HG03066 (cell line): ENCODE results near the gene ROR1.

Experiments
- ATAC-seq: cut with Tn5 transposase; IDR thresholded peaks from one replicate; pipeline ENCODE4 v1.9.1; 2021; ENCODE audit warnings: low read depth; ENCODE audit not compliant: unreplicated experiment

The ROR1 gene

GRCh38 chr1:64150729-64151230, 377.0 kb downstream of the ROR1 start:
- no peak for ATAC-seq

- ATAC-seq, result no peak
These were observed 381.5 kb downstream of the ROR1 start for GRCh38 chr1:64155278-64155677.

- no peak for ATAC-seq
These were observed 387.6 kb downstream of the ROR1 start for GRCh38 chr1:64161357-64161941.

- no peak for ATAC-seq
These were observed 388.3 kb downstream of the ROR1 start for GRCh38 chr1:64162151-64162550.

GRCh38 chr1:64162804-64163203, 389.0 kb downstream of the ROR1 start:
- no peak for ATAC-seq

- ATAC-seq, result no peak
These were observed 389.6 kb downstream of the ROR1 start for GRCh38 chr1:64163431-64163830.

- ATAC-seq, result no peak
These were observed 390.2 kb downstream of the ROR1 start for GRCh38 chr1:64163970-64164369.

- ATAC-seq, result no peak
These were observed 392.8 kb downstream of the ROR1 start for GRCh38 chr1:64166629-64167028.

- no peak for ATAC-seq
These were observed 393.4 kb downstream of the ROR1 start for GRCh38 chr1:64167176-64167575.

GRCh38 chr1:64171246-64171645, 397.4 kb downstream of the ROR1 start:
- no peak for ATAC-seq

- peak; percentile 78 for ATAC-seq
These were observed 398.0 kb downstream of the ROR1 start for GRCh38 chr1:64171797-64172281.

GRCh38 chr1:64172458-64172983, 398.7 kb downstream of the ROR1 start:
- ATAC-seq, result peak; percentile 52

- ATAC-seq, result no peak
These were observed 399.6 kb downstream of the ROR1 start for GRCh38 chr1:64173336-64173940.

- no peak for ATAC-seq
These were observed 401.8 kb downstream of the ROR1 start for GRCh38 chr1:64175639-64176038.

GRCh38 chr1:64176659-64177058, 402.8 kb downstream of the ROR1 start:
- no peak for ATAC-seq

GRCh38 chr1:64179588-64179987, 405.8 kb downstream of the ROR1 start:
- ATAC-seq, result no peak

- ATAC-seq, result no peak
These were observed 408.4 kb downstream of the ROR1 start for GRCh38 chr1:64182207-64182606.

GRCh38 chr1:64183395-64184002, 409.7 kb downstream of the ROR1 start:
- no peak for ATAC-seq

- no peak for ATAC-seq
These were observed 410.2 kb downstream of the ROR1 start for GRCh38 chr1:64184003-64184440.

- ATAC-seq, result no peak
These were observed 412.5 kb downstream of the ROR1 start for GRCh38 chr1:64186138-64186897.

GRCh38 chr1:64186898-64187280, 413.1 kb downstream of the ROR1 start:
- ATAC-seq, result no peak
